Hindlimb muscle (tissue), 1 donor: Measurements from ENCODE around the gene AMPH. TPM values are rescaled to one million over a fixed set of nuclear protein-coding genes. Genes with fewer than 3 reads are reported as not detected.
"Not testable (repeated sequence)": the region's sequence is repeated elsewhere in the genome, so short reads cannot be mapped to it uniquely, and the experiment has no call there.

Experiments used
- DNase-seq: peaks from one replicate; pipeline ENCODE4 v3.0.0-alpha.2; 2013
- polyA plus RNA-seq: library from polyadenylated mRNA; unstranded; fragments of 120-200 nt; gene quantifications from one replicate; pipeline ENCODE4 v1.2.1, GENCODE V29; 2013; ENCODE audit not compliant: insufficient read length

AMPH gene
- polyA plus RNA-seq, 1 donor = 4.8 TPM

GRCh38 chr7:38461887-38462286 is 169.3 kb downstream of the AMPH start:
- no peak for DNase-seq

GRCh38 chr7:38453826-38454225 is 177.3 kb downstream of the AMPH start:
- no peak for DNase-seq

GRCh38 chr7:38453168-38453567 is 178.0 kb downstream of the AMPH start:
- DNase-seq = peak; percentile 25

GRCh38 chr7:38452681-38453108 is 178.5 kb downstream of the AMPH start:
- DNase-seq = peak; percentile 48

GRCh38 chr7:38451840-38452239 is 179.3 kb downstream of the AMPH start:
- peak; percentile 20 for DNase-seq

GRCh38 chr7:38448584-38449234 is 182.5 kb downstream of the AMPH start:
- no peak for DNase-seq

- DNase-seq = peak; percentile 8
Observed at GRCh38 chr7:38448054-38448453, 183.1 kb downstream of the AMPH start.

GRCh38 chr7:38438970-38439369 is 192.2 kb downstream of the AMPH start:
- no peak for DNase-seq

- no peak for DNase-seq
Observed at GRCh38 chr7:38432671-38433070, 198.5 kb downstream of the AMPH start.

- DNase-seq = no peak
Observed at GRCh38 chr7:38432080-38432479, 199.1 kb downstream of the AMPH start.

GRCh38 chr7:38429057-38429456 is 202.1 kb downstream of the AMPH start:
- DNase-seq = no peak

GRCh38 chr7:38428041-38428440 is 203.1 kb downstream of the AMPH start:
- DNase-seq = peak; percentile 57

GRCh38 chr7:38427279-38427955 is 203.8 kb downstream of the AMPH start:
- DNase-seq = no peak

- DNase-seq = no peak
Observed at GRCh38 chr7:38425509-38425908, 205.7 kb downstream of the AMPH start.

GRCh38 chr7:38424750-38425463 is 206.3 kb downstream of the AMPH start:
- DNase-seq = no peak

- DNase-seq = no peak
Observed at GRCh38 chr7:38413784-38414183, 217.4 kb downstream of the AMPH start.

GRCh38 chr7:38411404-38411803 is 219.8 kb downstream of the AMPH start:
- no peak for DNase-seq

- DNase-seq = no peak
Observed at GRCh38 chr7:38410056-38410455, 221.1 kb downstream of the AMPH start.

- no peak for DNase-seq
Observed at GRCh38 chr7:38409531-38409930, 221.6 kb downstream of the AMPH start.

GRCh38 chr7:38398725-38399321 is 232.3 kb downstream of the AMPH start:
- peak; percentile 36 for DNase-seq

- no peak for DNase-seq
Observed at GRCh38 chr7:38396852-38397251, 234.3 kb downstream of the AMPH start.

GRCh38 chr7:38395921-38396552 is 235.1 kb downstream of the AMPH start:
- DNase-seq = not testable (repeated sequence)

- no peak for DNase-seq
Observed at GRCh38 chr7:38394660-38395059, 236.5 kb downstream of the AMPH start.
